ENCODE results near the gene DAPP1. TPM values are rescaled to one million over a fixed set of nuclear protein-coding genes. Genes with fewer than 3 reads are reported as not detected.
"Not testable (repeated sequence)": the region's sequence is repeated elsewhere in the genome, so short reads cannot be mapped to it uniquely, and the experiment has no call there.

The DAPP1 gene
- total and polyA plus RNA-seq, 10 donors: 20.0 to 49.4 (median 37.2) TPM

- TF ChIP-seq CTCF (IDR thresholded peaks at IDR 0.05 in 8 of 11, conservative IDR thresholded peaks at IDR 0.05 in 3 of 11) (no peak), POLR2AphosphoS5 (IDR thresholded peaks at IDR 0.05) (no peak), POLR2A (IDR thresholded peaks at IDR 0.05) (no peak)
- no peak for DNase-seq
- no peak overlapping the region for H3K27ac ChIP-seq
- no peaks in the 10 kb centered on the region for H3K27me3 ChIP-seq (replicated peaks in 1 of 7)
- 77 to 91% (median 81%) methylated on average over 6 of the region's 6 CpGs for WGBS, 5 donors
- H3K9me3 ChIP-seq: no peaks in the 10 kb centered on the region
- H3K4me3 ChIP-seq: no peak overlapping the region
- peaks cover 0 to 10% (median 0%) of the 10 kb centered on the region in 6 donors for H3K36me3 ChIP-seq
- intact Hi-C loops (cut with DNase I; ENCODE audit: low total_unique reads): no loop called here
- peaks cover 2 to 71% (median 21%) of the 10 kb centered on the region in 6 donors for H3K4me1 ChIP-seq
Observed at GRCh38 chr4:99827454-99827853, 10.8 kb downstream of the DAPP1 start.

GRCh38 chr4:99827857-99828256 is 11.2 kb downstream of the DAPP1 start:
- intact Hi-C loops (cut with DNase I; ENCODE audit: low total_unique reads): no loop called here
- H3K4me1 ChIP-seq: peaks cover 0 to 67% (median 17%) of the 10 kb centered on the region in 6 donors
- DNase-seq: no peak
- no peak overlapping the region for H3K27ac ChIP-seq
- 78 to 92% (median 88%) methylated on average over 1 of the region's 1 CpG for WGBS, 5 donors
- H3K36me3 ChIP-seq: peaks cover 0 to 10% (median 0%) of the 10 kb centered on the region in 6 donors
- TF ChIP-seq CTCF (IDR thresholded peaks at IDR 0.05 in 8 of 11, conservative IDR thresholded peaks at IDR 0.05 in 3 of 11) (no peak), POLR2A (IDR thresholded peaks at IDR 0.05) (no peak), POLR2AphosphoS5 (IDR thresholded peaks at IDR 0.05) (no peak)
- no peak overlapping the region for H3K4me3 ChIP-seq
- no peaks in the 10 kb centered on the region for H3K9me3 ChIP-seq
- no peaks in the 10 kb centered on the region for H3K27me3 ChIP-seq (replicated peaks in 1 of 7)

GRCh38 chr4:99828477-99828876 is 11.8 kb downstream of the DAPP1 start:
- TF ChIP-seq POLR2A (IDR thresholded peaks at IDR 0.05): no peak
- TF ChIP-seq POLR2AphosphoS5 (IDR thresholded peaks at IDR 0.05): no peak
- TF ChIP-seq CTCF (IDR thresholded peaks at IDR 0.05 in 8 of 11, conservative IDR thresholded peaks at IDR 0.05 in 3 of 11): no peak
- peaks cover 0 to 10% (median 0%) of the 10 kb centered on the region in 6 donors for H3K36me3 ChIP-seq
- no peak overlapping the region for H3K4me3 ChIP-seq
- H3K27me3 ChIP-seq (replicated peaks in 1 of 7): no peaks in the 10 kb centered on the region
- DNase-seq: no peak
- intact Hi-C loops (cut with DNase I; ENCODE audit: low total_unique reads): no loop called here
- no peak overlapping the region for H3K27ac ChIP-seq
- WGBS, 5 donors: 61 to 74% (median 68%) methylated on average over 1 of the region's 1 CpG
- no peaks in the 10 kb centered on the region for H3K9me3 ChIP-seq
- peaks cover 0 to 60% (median 15%) of the 10 kb centered on the region in 6 donors for H3K4me1 ChIP-seq

- H3K9me3 ChIP-seq; H3K27ac ChIP-seq; H3K4me3 ChIP-seq; DNase-seq; H3K27me3 ChIP-seq (replicated peaks in 1 of 7); intact Hi-C loops (cut with DNase I; ENCODE audit: low total_unique reads): not testable (repeated sequence)
- Histone ChIP-seq H3K4me1 (peaks cover 0 to 45% (median 11%) of the 10 kb centered on the region in 6 donors), H3K36me3 (peaks cover 0 to 12% (median 0%) of the 10 kb centered on the region in 6 donors)
- WGBS, 5 donors: 81 to 93% (median 92%) methylated on average over 5 of the region's 5 CpGs
Observed at GRCh38 chr4:99830051-99830450, 13.4 kb downstream of the DAPP1 start.

GRCh38 chr4:99832321-99832720 is 15.7 kb downstream of the DAPP1 start:
- TF ChIP-seq CTCF (IDR thresholded peaks at IDR 0.05 in 8 of 11, conservative IDR thresholded peaks at IDR 0.05 in 3 of 11): no peak
- TF ChIP-seq POLR2AphosphoS5 (IDR thresholded peaks at IDR 0.05): no peak
- TF ChIP-seq POLR2A (IDR thresholded peaks at IDR 0.05): no peak
- no peak overlapping the region for H3K27ac ChIP-seq
- H3K27me3 ChIP-seq (replicated peaks in 1 of 7): no peaks in the 10 kb centered on the region
- H3K4me1 ChIP-seq: peaks cover 0 to 22% (median 5%) of the 10 kb centered on the region in 6 donors
- H3K9me3 ChIP-seq: no peaks in the 10 kb centered on the region
- intact Hi-C loops (cut with DNase I; ENCODE audit: low total_unique reads): no loop called here
- no peak for DNase-seq
- no peak overlapping the region for H3K4me3 ChIP-seq
- peaks cover 0 to 28% (median 17%) of the 10 kb centered on the region in 6 donors for H3K36me3 ChIP-seq
